K562 treated with DMSO at 1 percent for 24 hours (cell line): ENCODE results near the gene ZNF813. TPM values are rescaled to one million over a fixed set of nuclear protein-coding genes. Genes with fewer than 3 reads are reported as not detected.

Experiments used
- total RNA-seq: library from RNA; unstranded; fragments of 300-600 nt; gene quantifications from 2 replicates; pipeline ENCODE4 v1.2.3, GENCODE V29; 2022; ENCODE audit warnings: low read depth; ENCODE audit not compliant: insufficient read depth

The ZNF813 gene
- 2.0 and 2.2 TPM in 2 replicates for total RNA-seq

GRCh38 chr19:53467485-53468262, at the start of gene ZNF813:
Gene ZNF813, plus strand, starts transcription at chr19:53467733. Its CDS starts 16,090 bp downstream, at chr19:53483823.

GRCh38 chr19:53431399-53432087, 36.0 kb upstream of the ZNF813 start, which contains the start of gene ZNF761:
Gene ZNF761, plus strand, starts transcription at chr19:53431984. Its CDS starts 15,285 bp downstream, at chr19:53447269.

GRCh38 chr19:53537521-53538377, 70.2 kb downstream of the ZNF813 start, which contains the start of gene ZNF331:
Gene ZNF331, plus strand, starts transcription at chr19:53538145. Its CDS starts 31,232 bp downstream, at chr19:53569377.

Other genes starting within 250 kb of the ZNF813 start
- 0.30 and 1.5 TPM in 2 replicates for gene ZNF677, start 212.9 kb upstream of the ZNF813 start, total RNA-seq
- gene VN1R2, start 209.4 kb upstream of the ZNF813 start, total RNA-seq: not detected in 2 replicates
- not detected in 2 replicates for gene VN1R4, start 200.0 kb upstream of the ZNF813 start, total RNA-seq
- gene ZNF845, start 134.0 kb upstream of the ZNF813 start, total RNA-seq: 2.2 and 2.7 TPM in 2 replicates
- 1.8 and 4.8 TPM in 2 replicates for gene ZNF525, start 102.0 kb upstream of the ZNF813 start, total RNA-seq
- gene ZNF765, start 72.6 kb upstream of the ZNF813 start, total RNA-seq: 4.2 and 5.0 TPM in 2 replicates
- gene ZNF761, start 35.7 kb upstream of the ZNF813 start, total RNA-seq: 6.8 and 8.5 TPM in 2 replicates
- 2.3 and 4.3 TPM in 2 replicates for gene ZNF331, start 70.4 kb downstream of the ZNF813 start, total RNA-seq
- gene DPRX, start 164.3 kb downstream of the ZNF813 start, total RNA-seq: not detected in 2 replicates